ENCODE data around the gene YPEL3. TPM values are rescaled to one million over a fixed set of nuclear protein-coding genes. Genes with fewer than 3 reads are reported as not detected.
A peak's percentile ranks its signal among the peaks of the same experiment; 100 is the strongest.

YPEL3 gene
- total RNA-seq, 1 experiment from 2014 or later: 52.7 TPM

- TF ChIP-seq USF2 (CRISPR knock-in tag; IDR thresholded peaks at IDR 0.05) (no peak), ETV6 (CRISPR knock-in tag; IDR thresholded peaks at IDR 0.05) (no peak), ZNF317 (CRISPR knock-in tag; IDR thresholded peaks at IDR 0.05; ENCODE audit: borderline replicate concordance, low read depth) (no peak), KAT7 (CRISPR knock-in tag; IDR thresholded peaks at IDR 0.05; ENCODE audit: borderline replicate concordance) (peak; percentile 90; the same call in 1 of the 2 replicates), ZNF512 (CRISPR knock-in tag; IDR thresholded peaks at IDR 0.05; ENCODE audit: borderline replicate concordance) (no peak), ZNF425 (CRISPR knock-in tag; conservative IDR thresholded peaks at IDR 0.05) (no peak), ZNF138 (CRISPR knock-in tag; conservative IDR thresholded peaks at IDR 0.05) (no peak), ZNF219 (CRISPR knock-in tag; IDR thresholded peaks at IDR 0.05; ENCODE audit: borderline replicate concordance) (0 out of 2 replicates have a peak, but pooled peaks have one; percentile 64), ZNF423 (CRISPR knock-in tag; IDR thresholded peaks at IDR 0.05) (no peak), PRDM15 (CRISPR knock-in tag; IDR thresholded peaks at IDR 0.05) (0 out of 2 replicates have a peak, but pooled peaks have one; percentile 32), IRF2 (CRISPR knock-in tag; IDR thresholded peaks at IDR 0.05; ENCODE audit: borderline replicate concordance, low read depth) (no peak), ZNF396 (CRISPR knock-in tag; IDR thresholded peaks at IDR 0.05; ENCODE audit: borderline replicate concordance) (no peak), SOX15 (CRISPR knock-in tag; IDR thresholded peaks at IDR 0.05) (no peak), USF1 (CRISPR knock-in tag; IDR thresholded peaks at IDR 0.05) (0 out of 2 replicates have a peak, but pooled peaks have one; percentile 17), ZBTB21 (CRISPR knock-in tag; IDR thresholded peaks at IDR 0.05; ENCODE audit: borderline replicate concordance) (0 out of 2 replicates have a peak, but pooled peaks have one; percentile 5), IRF1 (CRISPR knock-in tag; IDR thresholded peaks at IDR 0.05) (0 out of 2 replicates have a peak, but pooled peaks have one; percentile 67), GTF2I (CRISPR knock-in tag; conservative IDR thresholded peaks at IDR 0.05) (no peak), CREM (CRISPR knock-in tag; IDR thresholded peaks at IDR 0.05) (no peak), ERG (CRISPR knock-in tag; IDR thresholded peaks at IDR 0.05) (no peak), ATF3 (CRISPR knock-in tag; conservative IDR thresholded peaks at IDR 0.05) (no peak), PRRX2 (CRISPR knock-in tag; IDR thresholded peaks at IDR 0.05) (no peak), TEAD4 (CRISPR knock-in tag; IDR thresholded peaks at IDR 0.05) (no peak), ATF6 (CRISPR knock-in tag; IDR thresholded peaks at IDR 0.05) (no peak), ZNF232 (CRISPR knock-in tag; IDR thresholded peaks at IDR 0.05) (no peak), ZNF263 (CRISPR knock-in tag; IDR thresholded peaks at IDR 0.05; ENCODE audit: low read depth) (no peak)
Observed at GRCh38 chr16:30065943-30066760, 29.9 kb downstream of the YPEL3 start (continued).

Measured in WTC11 (cell line).